Erythroblast (primary cell): Measurements from ENCODE around the gene ACVRL1.

Source experiments
- DNase-seq, 2 experiments: peaks; one replicate each; lab custom pipeline; 2025; lab: John Stamatoyannopoulos, UW
- GATA1 ChIP-seq: IDR thresholded peaks from 2 replicates; pipeline ENCODE4 v1.6.1; 2011; ENCODE audit warnings: low read depth, mild to moderate bottlenecking, control low read depth, low read length, moderate library complexity
- POLR2A ChIP-seq: IDR thresholded peaks from 2 replicates; pipeline ENCODE4 v1.6.1; 2011; ENCODE audit warnings: mild to moderate bottlenecking, low read length

The ACVRL1 gene

DNA sequence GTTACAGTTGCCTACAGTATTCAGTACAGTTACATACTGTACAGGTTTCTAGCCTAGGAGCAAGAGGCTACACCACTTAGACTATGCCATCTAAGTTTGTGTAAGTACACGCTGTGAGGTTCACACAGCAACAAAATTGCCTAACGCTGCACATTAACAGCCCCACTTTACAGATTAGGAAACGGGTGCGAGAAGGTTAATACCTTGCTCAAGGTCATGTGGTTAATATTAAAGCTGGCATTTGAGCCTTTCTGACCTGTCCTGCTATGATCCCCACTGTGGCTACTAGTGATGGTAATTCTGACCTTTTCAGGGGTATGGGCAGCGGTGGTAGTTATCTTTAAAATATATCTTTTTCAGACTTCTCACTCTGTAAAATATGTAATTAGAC, 65.1 kb downstream of the ACVRL1 start:
- TF ChIP-seq POLR2A (no peak), GATA1 (no peak)
- peak; percentile 42 to 48 for DNase-seq

DNA sequence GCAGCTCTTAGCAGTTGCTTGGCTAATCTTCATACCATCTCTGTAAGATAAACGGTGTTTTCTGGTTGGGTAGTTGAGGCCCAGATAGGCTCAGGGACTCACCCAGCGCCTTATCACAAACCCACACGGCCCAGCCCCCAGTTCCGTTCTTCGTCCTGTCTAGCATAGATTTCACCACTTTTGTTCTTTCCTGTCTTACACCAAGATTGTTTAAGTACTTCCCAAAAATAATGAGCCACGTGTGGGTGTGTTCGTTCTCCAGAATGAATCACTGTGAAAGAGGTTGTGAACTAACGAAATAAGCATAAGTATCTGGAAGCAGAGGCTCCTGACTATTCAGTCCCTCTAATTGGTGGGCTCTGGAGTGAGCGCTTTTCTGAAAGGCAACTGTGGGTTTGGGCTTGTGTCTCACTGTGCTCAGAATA, 65.6 kb downstream of the ACVRL1 start:
- DNase-seq: peak; percentile 65 to 87
- TF ChIP-seq GATA1 (no peak), POLR2A (no peak)
